ENCODE results near the gene KCNIP4.
A peak's percentile ranks its signal among the peaks of the same experiment; 100 is the strongest.

Gene KCNIP4

GRCh38 chr4:21849077-21849476, 99.5 kb downstream of the KCNIP4 start:
- Mint-ChIP-seq H3K9me3 (no peaks in the 10 kb centered on the region), H3K27me3 (ENCODE audit: low read depth) (no peaks in the 10 kb centered on the region), H3K4me1 (ENCODE audit: low read depth) (no peaks in the 10 kb centered on the region), H3K36me3 (ENCODE audit: low read depth) (no peaks in the 10 kb centered on the region), H3K4me3 (no peak overlapping the region), H3K27ac (no peak overlapping the region)

- Mint-ChIP-seq H3K36me3 (ENCODE audit: low read depth) (no peaks in the 10 kb centered on the region), H3K9me3 (no peaks in the 10 kb centered on the region), H3K4me1 (ENCODE audit: low read depth) (no peaks in the 10 kb centered on the region), H3K27ac (no peak overlapping the region), H3K27me3 (ENCODE audit: low read depth) (no peaks in the 10 kb centered on the region), H3K4me3 (no peak overlapping the region)
Observed at GRCh38 chr4:21848021-21848420, 100.6 kb downstream of the KCNIP4 start.

DNA sequence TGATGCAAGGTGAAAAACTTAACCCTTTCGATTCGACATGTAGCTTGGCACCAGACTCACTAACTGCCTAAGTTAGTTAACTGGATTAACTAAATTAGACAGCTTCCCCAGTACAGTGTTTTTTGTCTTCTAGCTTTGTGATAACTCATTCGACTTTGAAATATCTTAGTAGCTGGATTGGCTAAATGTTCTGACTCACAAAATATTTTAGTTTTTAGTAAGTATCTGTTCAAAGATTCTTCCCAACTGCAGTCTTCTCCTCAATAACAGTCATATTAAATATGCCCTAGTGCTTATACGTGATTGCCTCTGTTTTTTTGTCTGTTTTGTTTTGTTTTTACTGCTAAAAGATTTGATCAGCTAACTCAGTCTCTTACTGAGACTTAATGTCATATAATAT, 102.9 kb downstream of the KCNIP4 start:
- no peaks in the 10 kb centered on the region for H3K36me3 Mint-ChIP-seq (ENCODE audit: low read depth)
- H3K4me3 Mint-ChIP-seq, result no peak overlapping the region
- H3K9me3 Mint-ChIP-seq, result no peaks in the 10 kb centered on the region
- H3K27ac Mint-ChIP-seq, result no peak overlapping the region
- H3K27me3 Mint-ChIP-seq (ENCODE audit: low read depth), result no peaks in the 10 kb centered on the region
- H3K4me1 Mint-ChIP-seq (ENCODE audit: low read depth), result no peaks in the 10 kb centered on the region

DNA sequence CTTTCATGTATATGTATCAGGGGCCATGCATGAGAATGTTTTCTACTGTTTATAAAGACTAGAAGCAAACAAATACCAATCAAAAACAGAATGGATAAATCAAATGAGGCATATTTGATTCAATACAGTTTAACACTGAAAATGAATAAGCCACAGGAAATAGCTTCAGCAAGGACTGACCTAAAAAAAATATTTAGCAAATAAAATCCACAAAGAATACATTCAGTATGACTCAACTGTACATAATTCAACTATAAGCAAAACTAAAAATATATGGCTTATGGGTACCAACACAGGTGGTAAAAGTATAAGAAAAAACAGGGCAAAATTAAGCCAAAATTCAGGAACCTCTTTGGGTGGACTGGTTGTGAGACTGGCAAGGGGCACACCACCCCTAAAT, 112.9 kb downstream of the KCNIP4 start:
- no peaks in the 10 kb centered on the region for H3K4me1 Mint-ChIP-seq (ENCODE audit: low read depth)

DNA sequence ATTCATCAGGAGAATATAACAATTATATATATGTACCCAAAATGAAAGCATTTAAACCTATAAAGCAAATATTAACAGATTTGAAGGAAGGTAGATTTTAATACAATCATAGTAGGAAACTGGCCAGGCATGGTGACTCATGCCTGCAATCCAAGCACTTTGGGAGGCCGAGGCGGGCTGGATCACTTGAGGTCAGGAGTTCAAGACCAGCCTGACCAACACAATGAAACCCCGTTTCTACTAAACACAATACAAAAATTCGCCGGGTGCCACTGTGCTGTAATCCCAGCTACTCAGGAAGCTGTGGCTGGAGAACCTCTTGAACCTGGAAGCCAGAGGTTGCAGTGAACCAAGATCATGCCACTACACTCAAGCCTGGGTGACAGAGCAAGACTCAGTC, 118.3 kb downstream of the KCNIP4 start:
- H3K27me3 Mint-ChIP-seq (ENCODE audit: low read depth), result no peaks in the 10 kb centered on the region
- no peak overlapping the region for H3K27ac Mint-ChIP-seq
- H3K4me3 Mint-ChIP-seq, result no peak overlapping the region
- H3K9me3 Mint-ChIP-seq, result no peaks in the 10 kb centered on the region
- no peaks in the 10 kb centered on the region for H3K36me3 Mint-ChIP-seq (ENCODE audit: low read depth)
- H3K4me1 Mint-ChIP-seq (ENCODE audit: low read depth), result no peaks in the 10 kb centered on the region

More for the DNA sequence above, 112.9 kb downstream of the KCNIP4 start:
- H3K36me3 Mint-ChIP-seq (ENCODE audit: low read depth), result no peaks in the 10 kb centered on the region
- H3K9me3 Mint-ChIP-seq, result no peaks in the 10 kb centered on the region
- no peaks in the 10 kb centered on the region for H3K27me3 Mint-ChIP-seq (ENCODE audit: low read depth)
- no peak overlapping the region for H3K4me3 Mint-ChIP-seq
- H3K27ac Mint-ChIP-seq, result no peak overlapping the region

DNA sequence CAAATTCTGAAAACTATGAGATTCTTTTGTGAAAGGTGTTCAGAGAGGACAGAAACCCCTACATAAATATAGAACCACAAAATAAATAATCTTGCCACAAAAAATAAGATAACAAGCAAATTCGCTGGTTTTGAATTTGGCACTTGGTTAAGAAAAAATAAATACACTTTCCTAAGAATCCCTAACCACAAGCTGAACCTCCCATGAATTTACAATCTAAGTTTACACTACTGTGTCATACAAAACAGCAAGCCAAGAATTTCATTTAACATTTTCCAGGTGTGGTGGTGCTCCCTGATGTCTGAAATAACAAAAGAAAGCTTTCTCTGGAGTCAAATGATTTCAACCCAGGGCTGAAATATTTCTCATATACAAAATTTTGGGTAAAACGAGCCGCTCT, 121.0 kb downstream of the KCNIP4 start:
- Mint-ChIP-seq H3K4me3 (no peak overlapping the region), H3K9me3 (no peaks in the 10 kb centered on the region), H3K36me3 (ENCODE audit: low read depth) (no peaks in the 10 kb centered on the region), H3K27me3 (ENCODE audit: low read depth) (no peaks in the 10 kb centered on the region), H3K27ac (no peak overlapping the region), H3K4me1 (ENCODE audit: low read depth) (no peaks in the 10 kb centered on the region)

DNA sequence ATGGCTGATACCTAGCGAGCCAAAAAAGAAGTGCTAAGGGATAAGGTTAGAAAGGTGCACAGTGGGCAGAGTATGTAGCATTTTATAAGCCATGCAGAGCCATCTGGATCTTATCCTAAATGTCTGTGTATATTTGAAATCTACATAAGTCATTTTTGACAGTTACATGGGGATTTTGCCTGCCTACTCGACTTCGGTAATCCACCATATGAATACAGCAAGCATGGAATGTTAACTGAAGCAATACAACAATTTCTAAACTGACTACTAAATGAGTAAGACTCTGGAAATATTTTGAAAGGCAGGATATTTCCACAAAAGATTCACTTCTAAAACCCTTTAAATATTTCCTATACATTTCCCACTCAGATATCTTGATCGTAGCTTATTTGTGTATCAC, 122.5 kb downstream of the KCNIP4 start:
- no peak overlapping the region for H3K4me3 Mint-ChIP-seq
- H3K4me1 Mint-ChIP-seq (ENCODE audit: low read depth), result no peaks in the 10 kb centered on the region
- no peak overlapping the region for H3K27ac Mint-ChIP-seq
- no peaks in the 10 kb centered on the region for H3K27me3 Mint-ChIP-seq (ENCODE audit: low read depth)
- no peaks in the 10 kb centered on the region for H3K9me3 Mint-ChIP-seq
- H3K36me3 Mint-ChIP-seq (ENCODE audit: low read depth), result no peaks in the 10 kb centered on the region

- Mint-ChIP-seq H3K27me3 (ENCODE audit: low read depth) (no peaks in the 10 kb centered on the region), H3K4me1 (ENCODE audit: low read depth) (no peaks in the 10 kb centered on the region), H3K9me3 (peaks cover 11% of the 10 kb centered on the region), H3K36me3 (ENCODE audit: low read depth) (no peaks in the 10 kb centered on the region), H3K4me3 (no peak overlapping the region), H3K27ac (no peak overlapping the region)
Observed at GRCh38 chr4:21819086-21819485, 129.5 kb downstream of the KCNIP4 start.

- Mint-ChIP-seq H3K36me3 (ENCODE audit: low read depth) (no peaks in the 10 kb centered on the region), H3K27ac (no peak overlapping the region), H3K4me1 (ENCODE audit: low read depth) (no peaks in the 10 kb centered on the region)
Observed at GRCh38 chr4:21815651-21816377, 132.8 kb downstream of the KCNIP4 start.

GRCh38 chr4:21811565-21811964, 137.0 kb downstream of the KCNIP4 start:
- H3K36me3 Mint-ChIP-seq (ENCODE audit: low read depth), result no peaks in the 10 kb centered on the region
- H3K27me3 Mint-ChIP-seq (ENCODE audit: low read depth), result no peaks in the 10 kb centered on the region
- no peaks in the 10 kb centered on the region for H3K4me1 Mint-ChIP-seq (ENCODE audit: low read depth)
- no peak overlapping the region for H3K4me3 Mint-ChIP-seq
- H3K27ac Mint-ChIP-seq, result no peak overlapping the region
- H3K9me3 Mint-ChIP-seq, result no peaks in the 10 kb centered on the region

More at GRCh38 chr4:21815651-21816377, 132.8 kb downstream of the KCNIP4 start:
- Mint-ChIP-seq H3K27me3 (ENCODE audit: low read depth) (no peaks in the 10 kb centered on the region), H3K9me3 (peaks cover 11% of the 10 kb centered on the region), H3K4me3 (no peak overlapping the region)

- Mint-ChIP-seq H3K27ac (no peak overlapping the region), H3K36me3 (ENCODE audit: low read depth) (no peaks in the 10 kb centered on the region), H3K9me3 (no peaks in the 10 kb centered on the region), H3K4me1 (ENCODE audit: low read depth) (no peaks in the 10 kb centered on the region), H3K4me3 (no peak overlapping the region), H3K27me3 (ENCODE audit: low read depth) (no peaks in the 10 kb centered on the region)
Observed at GRCh38 chr4:21806991-21807390, 141.6 kb downstream of the KCNIP4 start.

GRCh38 chr4:21802406-21802805, 146.2 kb downstream of the KCNIP4 start:
- Mint-ChIP-seq H3K27me3 (ENCODE audit: low read depth) (no peaks in the 10 kb centered on the region), H3K4me1 (ENCODE audit: low read depth) (no peaks in the 10 kb centered on the region), H3K27ac (no peak overlapping the region), H3K36me3 (ENCODE audit: low read depth) (no peaks in the 10 kb centered on the region), H3K4me3 (no peak overlapping the region), H3K9me3 (no peaks in the 10 kb centered on the region)

GRCh38 chr4:21801661-21802385, 146.7 kb downstream of the KCNIP4 start:
- Mint-ChIP-seq H3K27ac (no peak overlapping the region), H3K36me3 (ENCODE audit: low read depth) (no peaks in the 10 kb centered on the region), H3K4me1 (ENCODE audit: low read depth) (no peaks in the 10 kb centered on the region), H3K4me3 (no peak overlapping the region), H3K9me3 (no peaks in the 10 kb centered on the region), H3K27me3 (ENCODE audit: low read depth) (no peaks in the 10 kb centered on the region)

DNA sequence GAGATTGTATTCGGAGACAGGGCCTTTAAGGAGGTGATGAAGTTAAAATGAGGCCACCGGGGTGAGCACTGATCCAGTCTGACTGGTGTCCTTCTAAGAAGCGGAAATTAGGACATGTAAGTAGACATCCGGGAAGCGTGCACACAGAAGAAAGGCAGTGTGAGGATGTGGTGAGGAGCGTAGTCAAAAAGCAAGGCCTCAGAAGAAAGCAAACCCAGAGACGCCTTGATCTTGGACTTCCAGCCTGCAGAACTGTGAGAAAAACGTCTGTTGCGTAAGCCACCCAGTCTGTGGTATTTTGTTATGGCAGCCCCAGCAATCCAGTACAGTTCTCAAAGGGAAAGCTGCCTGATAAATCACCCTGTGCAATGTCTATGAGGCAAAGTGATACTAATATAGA, 153.5 kb downstream of the KCNIP4 start:
- no peaks in the 10 kb centered on the region for H3K9me3 Mint-ChIP-seq

GRCh38 chr4:21792736-21793135, 155.8 kb downstream of the KCNIP4 start:
- Mint-ChIP-seq H3K4me1 (ENCODE audit: low read depth) (peaks cover 2% of the 10 kb centered on the region), H3K36me3 (ENCODE audit: low read depth) (no peaks in the 10 kb centered on the region), H3K27ac (no peak overlapping the region), H3K27me3 (ENCODE audit: low read depth) (no peaks in the 10 kb centered on the region), H3K9me3 (no peaks in the 10 kb centered on the region), H3K4me3 (no peak overlapping the region)

More for the DNA sequence above, 153.5 kb downstream of the KCNIP4 start:
- no peak overlapping the region for H3K4me3 Mint-ChIP-seq
- H3K27ac Mint-ChIP-seq, result peak overlapping the region; percentile 13
- no peaks in the 10 kb centered on the region for H3K36me3 Mint-ChIP-seq (ENCODE audit: low read depth)
- H3K27me3 Mint-ChIP-seq (ENCODE audit: low read depth), result no peaks in the 10 kb centered on the region
- H3K4me1 Mint-ChIP-seq (ENCODE audit: low read depth), result peaks cover 2% of the 10 kb centered on the region
